Suppressor macrophage treated with lipopolysaccharide for 4 hours (primary cell): ENCODE results near the gene OGDHL.
"Not testable (repeated sequence)": the region's sequence is repeated elsewhere in the genome, so short reads cannot be mapped to it uniquely, and the experiment has no call there.

Experiments
- DNase-seq: peaks from one replicate; pipeline ENCODE4 v3.0.0-alpha.2; 2020

Gene OGDHL

GRCh38 chr10:49738616-49739360 lies 23.3 kb downstream of the OGDHL start:
- no peak for DNase-seq

DNA sequence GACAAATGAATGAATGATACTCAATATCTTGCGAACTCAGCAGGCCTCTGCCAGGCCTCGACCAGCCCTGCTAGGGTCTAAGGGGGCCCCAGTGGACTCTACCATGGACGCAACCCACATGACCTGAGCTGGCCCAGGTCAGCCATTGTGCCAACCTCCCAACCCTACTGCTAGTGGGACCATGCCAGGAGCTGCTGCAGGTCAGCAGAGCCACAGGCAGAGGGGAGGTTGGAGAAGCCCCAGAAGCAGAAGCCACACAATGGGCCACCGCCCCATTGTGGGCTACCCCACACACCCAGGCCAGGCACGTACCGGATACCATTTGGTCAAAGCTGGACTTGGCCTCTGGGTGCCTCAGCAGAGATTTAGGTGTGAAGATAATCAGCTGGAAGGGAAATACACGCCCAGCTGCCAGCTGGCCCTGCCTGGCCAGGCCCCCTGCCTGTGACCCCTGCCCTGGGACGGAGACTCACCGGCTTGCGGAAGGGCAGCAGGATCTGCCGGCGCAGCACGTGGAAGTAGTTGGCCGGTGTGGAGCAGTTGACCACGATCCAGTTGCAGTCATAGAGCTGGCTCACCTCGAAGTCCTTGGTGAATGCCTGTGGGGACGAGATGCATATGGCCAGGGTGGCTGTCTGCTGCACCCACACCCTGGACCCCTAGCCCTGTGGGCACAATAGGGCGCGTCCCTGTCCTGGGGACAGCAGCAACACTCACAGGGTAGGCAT lies 24.5 kb downstream of the OGDHL start:
- no peak for DNase-seq

DNA sequence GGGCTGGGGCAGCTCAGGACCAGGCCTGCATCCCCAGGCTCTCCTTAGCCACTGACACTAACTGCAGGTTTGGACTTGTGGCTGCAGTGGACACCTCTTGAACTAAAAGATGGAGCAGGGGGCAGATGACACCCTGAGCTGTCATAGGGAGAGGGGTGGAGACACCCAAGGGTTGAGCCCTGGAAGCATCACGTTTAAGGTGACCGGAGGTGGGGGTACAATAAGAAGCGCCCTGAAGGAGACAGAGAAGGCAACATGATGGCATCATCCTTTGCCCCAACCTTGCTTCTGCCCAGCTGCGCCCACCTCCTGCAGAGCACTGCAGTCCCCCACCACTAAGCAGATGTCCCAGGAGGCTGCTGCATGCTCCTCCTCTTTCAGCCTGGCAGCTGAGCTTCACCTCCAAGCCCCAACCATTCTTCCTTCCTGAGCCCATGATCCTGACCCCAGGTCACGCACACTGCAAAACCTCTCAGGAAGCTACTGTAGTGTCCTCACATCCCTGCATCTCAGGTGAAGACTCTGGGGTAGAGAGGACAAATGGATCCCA lies 25.5 kb downstream of the OGDHL start:
- DNase-seq, result no peak

DNA sequence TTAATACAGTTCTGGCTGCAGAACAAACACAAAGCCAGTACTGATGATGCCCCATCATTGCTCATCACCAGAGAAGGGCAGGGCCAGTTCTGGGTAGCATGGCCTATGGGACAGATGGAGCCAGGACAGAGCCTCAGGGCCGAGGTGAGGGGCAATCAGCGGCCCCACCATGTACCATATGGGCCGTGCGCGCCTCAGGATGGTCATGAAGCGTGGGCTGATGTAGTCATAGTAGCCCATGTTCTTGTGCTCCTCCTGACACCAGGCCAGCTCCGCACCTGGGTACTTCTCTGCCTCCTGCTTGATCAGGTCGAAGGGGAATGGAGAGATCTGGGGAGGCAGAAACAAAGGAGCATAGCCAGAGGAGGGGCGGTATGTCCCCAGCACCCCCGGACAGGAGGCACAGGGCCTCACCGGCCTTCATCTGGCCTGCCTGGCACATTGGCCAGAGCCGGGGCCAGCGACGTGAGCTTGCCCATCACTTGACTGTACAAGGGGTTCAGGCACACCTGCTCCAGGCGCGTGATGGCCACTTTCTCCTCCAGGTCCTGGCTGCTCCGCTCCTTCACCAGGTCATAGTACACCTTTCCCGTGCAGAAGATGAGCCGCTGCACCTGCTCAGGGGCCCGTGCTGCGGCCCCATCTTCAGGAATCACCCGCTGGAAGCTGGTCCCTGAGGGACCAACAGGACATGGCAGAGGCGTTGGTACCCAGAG lies 26.1 kb downstream of the OGDHL start:
- no peak for DNase-seq

- no peak for DNase-seq
Measured at GRCh38 chr10:49735161-49735560, 27.0 kb downstream of the OGDHL start.

- DNase-seq, result no peak
Measured at GRCh38 chr10:49734676-49735075, 27.4 kb downstream of the OGDHL start.

- no peak for DNase-seq
Measured at GRCh38 chr10:49733866-49734265, 28.3 kb downstream of the OGDHL start.

DNA sequence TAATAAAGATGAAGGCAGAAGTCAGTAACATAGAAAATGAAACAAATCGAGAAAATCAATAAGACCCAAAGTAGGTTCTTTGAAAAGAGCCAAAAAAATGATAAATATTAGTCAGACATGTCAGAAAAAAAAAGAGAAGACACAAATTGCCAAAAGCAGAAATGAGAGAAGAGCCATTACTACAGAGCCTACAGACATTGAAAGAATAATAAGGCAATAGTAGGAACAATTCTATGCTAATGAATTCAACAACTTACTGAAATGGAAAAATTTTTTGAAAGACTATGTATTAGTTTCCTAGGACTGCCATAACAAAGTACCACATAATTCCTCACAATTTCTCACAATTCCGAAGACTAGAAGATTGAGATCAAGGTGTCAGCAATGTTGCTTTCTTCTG lies 35.5 kb downstream of the OGDHL start:
- DNase-seq, result no peak

GRCh38 chr10:49715157-49715556 lies 47.0 kb downstream of the OGDHL start:
- DNase-seq, result not testable (repeated sequence)

DNA sequence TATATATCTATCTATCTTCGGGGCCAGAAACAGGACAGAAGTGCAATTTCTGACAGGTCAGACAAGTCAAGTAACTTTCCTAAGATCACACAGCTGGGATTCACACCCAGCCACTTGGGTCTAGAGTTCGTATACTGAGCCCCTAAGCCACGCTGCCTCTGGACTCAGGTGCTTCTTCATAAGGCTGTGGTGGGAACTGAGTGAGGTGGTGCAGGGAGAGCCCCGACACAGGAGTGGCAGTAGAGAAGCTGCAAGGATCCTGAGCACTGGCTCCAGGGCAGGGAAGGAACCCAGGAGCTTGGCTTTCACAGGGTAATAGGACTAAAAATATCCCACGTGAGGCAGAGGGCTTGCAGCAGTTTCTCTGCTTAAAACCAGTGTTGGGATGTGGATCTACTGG lies 48.9 kb downstream of the OGDHL start:
- DNase-seq, result no peak

DNA sequence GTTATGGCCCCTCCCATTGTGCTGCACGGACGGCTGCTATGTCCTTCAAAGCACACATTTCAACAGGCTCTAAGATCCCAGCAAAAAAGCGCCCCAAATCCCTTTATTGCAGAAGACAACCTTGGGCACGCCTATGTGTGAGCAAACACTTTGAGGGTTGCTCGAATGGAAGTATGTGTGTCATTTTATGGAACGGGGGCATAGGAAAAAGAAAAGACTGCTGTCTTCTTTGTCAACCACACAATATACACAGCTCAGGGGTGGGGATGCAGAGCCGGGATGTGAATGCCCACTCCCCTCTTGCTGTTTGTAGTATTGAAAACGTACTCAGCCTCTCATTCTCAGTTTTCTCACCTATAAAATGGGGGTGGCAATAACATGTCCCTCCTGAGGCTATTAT lies 50.6 kb downstream of the OGDHL start:
- no peak for DNase-seq

DNA sequence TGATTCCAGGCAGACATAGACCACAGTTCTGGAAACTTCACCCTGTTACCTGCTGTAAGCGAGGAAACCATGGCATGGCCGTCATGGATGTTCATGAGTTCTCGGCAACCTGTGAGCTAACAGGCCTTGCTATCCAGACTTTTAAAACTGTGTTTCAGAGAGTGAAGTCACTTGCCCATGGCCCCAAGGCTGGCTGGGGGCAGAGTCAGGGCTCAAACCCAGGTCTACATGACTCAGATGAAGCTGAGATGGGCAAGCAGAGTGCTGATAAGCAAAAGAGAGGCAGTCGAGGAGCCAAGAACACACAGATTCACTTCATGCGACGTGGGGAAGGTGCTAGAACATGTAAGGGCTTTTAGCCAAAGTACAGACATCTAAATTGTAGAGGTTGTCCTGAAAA lies 51.2 kb downstream of the OGDHL start:
- no peak for DNase-seq

DNA sequence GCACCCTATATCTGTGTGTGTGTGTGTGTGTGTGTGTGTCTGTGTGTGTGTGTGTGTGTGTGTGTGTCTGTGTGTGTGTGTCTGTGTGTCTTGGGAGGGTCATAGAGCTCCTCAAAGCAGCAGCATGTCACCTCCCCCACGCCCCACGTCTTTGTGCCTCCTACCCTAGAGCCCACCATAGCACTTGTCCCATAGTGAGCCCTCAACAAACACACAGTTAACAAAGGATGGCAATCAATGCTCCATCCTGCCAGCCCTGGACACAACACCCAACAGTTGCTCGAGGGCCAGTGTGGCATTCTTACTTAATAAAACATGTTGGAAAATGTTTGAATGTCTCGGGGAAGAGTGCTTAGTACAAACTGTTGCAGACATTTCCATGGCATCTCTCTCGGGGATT lies 52.2 kb downstream of the OGDHL start:
- DNase-seq, result no peak

- DNase-seq, result no peak
Measured at GRCh38 chr10:49707585-49707984, 54.5 kb downstream of the OGDHL start.

DNA sequence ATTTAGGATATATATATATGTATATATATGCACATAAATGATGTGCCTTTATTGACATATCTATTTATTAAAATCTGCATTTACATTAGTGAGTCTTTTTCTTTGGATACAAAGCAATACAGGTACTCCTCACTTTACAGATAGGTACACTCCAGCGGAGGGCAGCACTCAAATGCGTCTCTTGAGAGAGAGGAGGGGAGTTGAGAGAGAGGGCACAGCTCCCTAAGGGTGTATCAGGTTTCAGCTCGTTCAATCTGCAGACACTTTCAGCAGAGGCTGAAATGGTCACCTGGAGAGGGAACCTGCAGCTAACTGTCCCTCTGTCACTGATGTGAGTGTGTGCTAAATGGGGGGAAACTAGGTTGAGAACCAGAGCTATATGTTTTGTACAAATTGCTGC lies 61.1 kb downstream of the OGDHL start:
- no peak for DNase-seq

DNA sequence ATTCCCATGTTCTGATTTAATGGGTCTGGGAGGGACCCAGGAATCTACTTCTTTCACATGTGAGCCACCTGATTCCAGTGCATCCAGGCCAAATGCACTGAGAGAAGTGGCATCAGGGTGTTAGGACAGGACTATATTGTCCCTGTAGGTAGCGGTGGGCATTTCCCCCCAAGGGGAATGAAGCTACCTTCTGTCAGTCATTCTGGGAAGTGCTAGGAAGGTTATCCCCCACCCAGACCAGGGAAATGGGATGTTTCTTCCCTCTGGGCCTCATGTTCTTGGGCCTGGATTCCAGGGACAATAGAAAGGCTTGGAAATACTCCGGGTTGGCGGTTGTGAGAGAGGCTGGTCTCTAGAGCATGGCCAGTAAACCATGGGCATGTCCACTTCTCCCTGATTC lies 61.9 kb downstream of the OGDHL start:
- DNase-seq, result no peak

DNA sequence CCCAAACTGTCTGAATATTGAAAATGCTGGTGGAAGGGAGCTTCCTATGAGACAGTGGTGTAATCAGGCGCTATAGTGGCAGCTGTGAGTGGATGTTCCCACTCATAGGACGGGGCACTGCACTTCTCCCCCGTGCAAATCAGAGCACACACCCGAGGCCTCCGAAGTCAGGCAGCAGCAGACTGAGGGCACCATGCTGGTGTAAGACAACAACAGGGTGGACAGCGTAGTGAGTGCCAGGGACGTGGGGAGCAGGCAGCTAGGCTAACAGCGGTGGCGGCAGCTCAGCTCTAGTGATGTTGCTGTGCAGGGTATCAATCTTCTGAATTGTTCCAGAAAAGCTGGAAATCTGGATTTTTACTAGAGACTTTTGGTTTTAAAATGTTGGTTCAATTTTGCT lies 63.4 kb downstream of the OGDHL start:
- DNase-seq, result no peak

GRCh38 chr10:49696311-49696710 lies 65.8 kb downstream of the OGDHL start:
- DNase-seq, result no peak

GRCh38 chr10:49694466-49694865 lies 67.7 kb downstream of the OGDHL start:
- no peak for DNase-seq

- DNase-seq, result no peak
Measured at GRCh38 chr10:49691588-49691987, 70.5 kb downstream of the OGDHL start.

- DNase-seq, result no peak
Measured at GRCh38 chr10:49690698-49691356, 71.3 kb downstream of the OGDHL start.

- DNase-seq, result no peak
Measured at GRCh38 chr10:49689882-49690510, 72.1 kb downstream of the OGDHL start.

DNA sequence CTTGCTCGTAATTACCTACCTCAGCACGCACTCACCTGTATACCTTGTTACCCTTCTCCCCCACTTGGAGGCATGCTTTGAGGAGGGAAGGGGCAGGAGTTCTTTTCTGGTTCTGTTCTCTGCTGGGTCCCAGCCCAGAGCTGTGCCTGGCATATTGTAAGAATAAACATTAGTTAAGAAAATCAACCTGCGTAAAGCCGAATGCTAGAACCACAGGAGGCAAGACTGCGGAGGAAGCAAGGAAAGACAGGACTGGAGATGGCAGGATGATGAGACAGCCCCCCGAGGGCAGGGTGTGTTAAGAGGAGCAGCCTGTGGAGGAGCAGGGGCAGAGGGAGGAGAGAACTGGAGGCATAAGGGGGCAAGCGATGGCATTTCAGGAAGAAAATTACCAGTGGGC lies 73.2 kb downstream of the OGDHL start:
- DNase-seq, result no peak
